ENCODE measurements around the gene MAD1L1. TPM values are rescaled to one million over a fixed set of nuclear protein-coding genes. Genes with fewer than 3 reads are reported as not detected.

The MAD1L1 gene
- total and polyA plus RNA-seq, 2 of the 8 experiments (the other 6 are each of a cell fraction or from before 2014, with no cell fraction given), result 40.4 to 44.6 TPM

DNA sequence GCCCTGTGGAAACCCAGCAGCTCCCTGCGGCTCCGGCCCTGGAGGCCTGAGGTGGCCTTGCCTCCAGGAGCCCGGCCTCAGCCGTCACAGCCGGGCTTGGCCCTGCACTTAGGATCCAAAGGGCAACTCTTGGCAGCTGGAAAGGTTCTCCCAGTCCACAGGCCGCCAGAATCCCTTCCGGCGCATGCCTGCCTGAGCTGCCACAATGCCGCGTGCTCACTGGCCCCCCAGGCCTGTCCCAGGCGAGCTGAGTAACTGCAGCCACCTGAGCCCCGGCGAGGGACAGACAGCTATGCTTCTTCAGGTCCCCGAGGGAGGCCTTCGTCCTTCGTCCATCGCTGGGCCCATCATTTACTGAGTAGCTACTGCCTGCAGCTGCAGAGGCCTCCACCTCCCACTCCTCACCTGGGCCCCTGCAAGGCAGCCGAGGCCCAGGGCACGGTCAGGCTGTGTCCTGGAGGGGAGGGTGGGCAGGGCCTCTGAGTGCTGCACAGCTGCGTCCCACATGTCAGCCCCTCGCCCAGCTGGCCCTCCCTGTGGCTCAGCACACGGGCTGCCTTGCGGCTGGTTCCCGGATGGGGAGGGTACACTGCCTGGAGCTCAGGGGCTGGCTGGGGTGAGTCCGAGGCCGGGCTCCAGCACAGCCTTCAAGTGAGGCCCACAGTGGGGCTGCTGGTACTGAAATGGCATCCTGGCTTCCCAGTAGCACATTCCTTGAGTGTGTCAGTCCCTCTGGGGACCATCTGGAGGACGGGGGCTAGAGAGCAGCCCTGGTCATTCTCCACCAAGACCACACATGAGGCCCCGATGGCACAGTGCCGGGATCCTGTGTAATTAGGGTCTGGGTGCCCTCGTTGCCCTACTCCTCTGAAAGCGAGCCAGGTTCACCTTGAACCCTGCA, 390.2 kb downstream of the MAD1L1 start:
- no peak overlapping the region for H3K4ac ChIP-seq (replicated peaks; ENCODE audit: insufficient read length, low read depth, low read length)
- POLR2A ChIA-PET (ENCODE audit: partially characterized antibody), result no interaction called here
- no peaks in the 10 kb centered on the region for H3K79me1 ChIP-seq (ENCODE audit: low read depth, low read length)
- 91% methylated on average over 27 of the region's 31 CpGs; no CpG with 5 or more reads in 1 of the 2 experiments for WGBS, 2 experiments (ENCODE audit: extremely low coverage in 1 of 2, insufficient coverage in 1 of 2, insufficient read length in 1 of 2, insufficient replicate concordance in 2 of 2, low coverage in 1 of 2, low lambda C conversion rate in 2 of 2, missing lambda C conversion rate in 1 of 2)
- H2BK120ac ChIP-seq (replicated peaks; ENCODE audit: low read depth, low read length), result no peak overlapping the region
- FAIRE-seq (no peak), DNase-seq (ENCODE audit: low read depth in 1 of 2, low spot score in 2 of 2) (no peak)
- TF ChIP-seq, protein P1, sequence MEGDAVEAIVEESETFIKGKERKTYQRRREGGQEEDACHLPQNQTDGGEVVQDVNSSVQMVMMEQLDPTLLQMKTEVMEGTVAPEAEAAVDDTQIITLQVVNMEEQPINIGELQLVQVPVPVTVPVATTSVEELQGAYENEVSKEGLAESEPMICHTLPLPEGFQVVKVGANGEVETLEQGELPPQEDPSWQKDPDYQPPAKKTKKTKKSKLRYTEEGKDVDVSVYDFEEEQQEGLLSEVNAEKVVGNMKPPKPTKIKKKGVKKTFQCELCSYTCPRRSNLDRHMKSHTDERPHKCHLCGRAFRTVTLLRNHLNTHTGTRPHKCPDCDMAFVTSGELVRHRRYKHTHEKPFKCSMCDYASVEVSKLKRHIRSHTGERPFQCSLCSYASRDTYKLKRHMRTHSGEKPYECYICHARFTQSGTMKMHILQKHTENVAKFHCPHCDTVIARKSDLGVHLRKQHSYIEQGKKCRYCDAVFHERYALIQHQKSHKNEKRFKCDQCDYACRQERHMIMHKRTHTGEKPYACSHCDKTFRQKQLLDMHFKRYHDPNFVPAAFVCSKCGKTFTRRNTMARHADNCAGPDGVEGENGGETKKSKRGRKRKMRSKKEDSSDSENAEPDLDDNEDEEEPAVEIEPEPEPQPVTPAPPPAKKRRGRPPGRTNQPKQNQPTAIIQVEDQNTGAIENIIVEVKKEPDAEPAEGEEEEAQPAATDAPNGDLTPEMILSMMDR (IDR thresholded peaks at IDR 0.05; ENCODE audit: control extremely low read depth in 1 of 3, insufficient read depth in 1 of 3, low read depth in 1 of 3, low read length in 3 of 3), result peak in 2 of 3 experiments; percentile 18 to 25; a peak in 2 of 4 replicates
- TF ChIP-seq RAD21 (IDR thresholded peaks at IDR 0.05 in 1 of 2, conservative IDR thresholded peaks at IDR 0.05 in 1 of 2; ENCODE audit: low read depth in 2 of 2, low read length in 2 of 2) (peak in 1 of 2 experiments; percentile 27; a peak in 1 of 4 replicates), CREB1 (IDR thresholded peaks at IDR 0.05) (no peak)
- peaks cover 3 to 4% of the 10 kb centered on the region in 2 experiments for H4K20me1 ChIP-seq (replicated peaks in 1 of 2; ENCODE audit: control insufficient read depth in 1 of 2, insufficient read depth in 2 of 2, low read length in 2 of 2)
- H3K9me3 ChIP-seq (ENCODE audit: insufficient read depth in 2 of 2, low read depth in 1 of 2, low read length in 1 of 2), result no peaks in the 10 kb centered on the region
- no peak overlapping the region for H2BK15ac ChIP-seq (ENCODE audit: low read length)
- no peaks in the 10 kb centered on the region; a peak in 1 of 7 replicates for H3K4me1 ChIP-seq (replicated peaks in 1 of 4; ENCODE audit: control insufficient read depth in 3 of 4, insufficient read depth in 4 of 4, low read length in 3 of 4)
- H3K4me3 ChIP-seq (ENCODE audit: extremely low read depth in 1 of 4, insufficient read depth in 2 of 4, low read depth in 3 of 4, low read length in 4 of 4), result no peak overlapping the region
- no peak overlapping the region for H3K18ac ChIP-seq (ENCODE audit: extremely low read depth, low read length)
- H3K27ac ChIP-seq (ENCODE audit: low read depth, low read length), result no peak overlapping the region
- no peaks in the 10 kb centered on the region for H3K23me2 ChIP-seq (ENCODE audit: low read depth, low read length)
- no peak overlapping the region for H2AK5ac ChIP-seq (ENCODE audit: low read depth, low read length)
- no peak overlapping the region for H3K23ac ChIP-seq (ENCODE audit: insufficient read length)
- H2BK12ac ChIP-seq (ENCODE audit: low read depth, low read length), result no peak overlapping the region
- no peak overlapping the region for H2BK5ac ChIP-seq (ENCODE audit: low read depth, low read length)
- no peak overlapping the region for H2BK20ac ChIP-seq (ENCODE audit: low read length)
- peak overlapping the region; percentile 51; the same call in 1 of the 2 replicates for H4K8ac ChIP-seq (ENCODE audit: extremely low read depth, insufficient read depth, low read length)
- no peaks in the 10 kb centered on the region for H3K36me3 ChIP-seq (ENCODE audit: control insufficient read depth in 2 of 4, insufficient read depth in 4 of 4, low read length in 3 of 4)
- H3K56ac ChIP-seq (replicated peaks; ENCODE audit: insufficient read length, low read depth, low read length), result no peak overlapping the region
- no peak overlapping the region for H4K5ac ChIP-seq (ENCODE audit: insufficient read length, low read depth, low read length)
- H3K79me2 ChIP-seq (ENCODE audit: control insufficient read depth in 1 of 2, insufficient read depth in 2 of 2, low read length in 2 of 2), result no peaks in the 10 kb centered on the region
- H3K4me2 ChIP-seq (ENCODE audit: insufficient read depth in 1 of 2, low read depth in 2 of 2, low read length in 2 of 2), result no peak overlapping the region
- no peak overlapping the region for H3K14ac ChIP-seq (ENCODE audit: insufficient read length)
- no peaks in the 10 kb centered on the region for H3K27me3 ChIP-seq (replicated peaks in 1 of 4; ENCODE audit: control insufficient read depth in 3 of 4, extremely low read depth in 1 of 4, insufficient read depth in 3 of 4, low read length in 3 of 4)
- H2AFZ ChIP-seq (ENCODE audit: low read length), result no peak overlapping the region
- CTCF ChIA-PET (ENCODE audit: partially characterized antibody), result interaction anchor here (0.7 to 2.9 kb wide), 10 partner anchors 13 to 368 kb away, joined by 3 to 10 read pairs (median 4); no protein-coding TSS in a partner anchor
- no peak overlapping the region for H3K9ac ChIP-seq (replicated peaks in 1 of 4; ENCODE audit: extremely low read depth in 1 of 4, low read depth in 3 of 4, low read length in 3 of 4)
- H4K91ac ChIP-seq (replicated peaks; ENCODE audit: insufficient read length, low read length), result no peak overlapping the region
